GM12878 (cell line): ENCODE data around the gene DDAH1. TPM values are rescaled to one million over a fixed set of nuclear protein-coding genes. Genes with fewer than 3 reads are reported as not detected.

Source experiments
- ATAC-seq: fragments of 200-7000 bp; cut with Tn5 transposase; 3 replicates; pipeline ENCODE4 v1.9.1; 2020; ENCODE audit warnings: mild to moderate bottlenecking, moderate library complexity
- BruUV-seq: library from RNA; stranded (reverse); fragments of 400-500 nt; replicated peaks from 2 replicates; lab custom pipeline; 2021; lab: Mats Ljungman, UMichigan
- CTCF ChIA-PET: fragments of 300-600 bp; sonication (Branson Sonifier 250); formaldehyde crosslinking; extraction: SDS; loops from one replicate; lab custom pipeline; 2021; ENCODE audit warnings: inconsistent platforms; lab: Yijun Ruan, JAX
- POLR2A ChIA-PET: fragments of 350-600 bp; formaldehyde crosslinking; extraction: SDS; loops from one replicate; lab custom pipeline; 2021; ENCODE audit warnings: inconsistent platforms; lab: Charles Lee
- RAD21 ChIA-PET: fragments of 300-600 bp; sonication (Branson Sonifier 250); formaldehyde crosslinking; loops from one replicate; lab custom pipeline; 2023; ENCODE audit warnings: antibody characterized with exemption; ENCODE audit not compliant: unreplicated experiment; lab: Charles Lee
- SMC1A ChIA-PET: fragments of 300-600 bp; sonication (Branson Sonifier 250); formaldehyde crosslinking; loops from one replicate; lab custom pipeline; 2023; ENCODE audit not compliant: unreplicated experiment, uncharacterized antibody; lab: Charles Lee
- DNase-seq: peaks from one replicate; pipeline ENCODE4 v3.0.0-alpha.2; 2011; ENCODE audit warnings: low read depth, low spot score
- FAIRE-seq: peaks from 3 replicates; lab custom pipeline; 2011; peaks lifted over from hg19 to GRCh38; lab: Jason Lieb, UNC
- H2AFZ ChIP-seq: 2 replicates; pipeline ENCODE4 v1.6.0; 2011; ENCODE audit warnings: low read depth, low read length, control low read depth; ENCODE audit not compliant: control insufficient read depth
- H3K27ac ChIP-seq: 2 replicates; pipeline ENCODE4 v1.5.1; 2011; ENCODE audit warnings: control low read depth; ENCODE audit not compliant: control insufficient read depth, insufficient read depth
- H3K27me3 ChIP-seq, 2 experiments: replicated peaks in 1 of 2; 2 replicates each; pipeline versions ENCODE4 v1.6.0 to v1.6.1; 2011; ENCODE audit warnings: low read length in 1 of 2; ENCODE audit not compliant: control insufficient read depth in 2 of 2, insufficient read depth in 2 of 2
- H3K36me3 ChIP-seq, 2 experiments: 2 replicates each; pipeline ENCODE4 v1.5.1; 2011; ENCODE audit warnings: low read length in 1 of 2; ENCODE audit not compliant: control insufficient read depth in 2 of 2, insufficient read depth in 2 of 2
- H3K4me1 ChIP-seq: 2 replicates; pipeline ENCODE4 v1.6.1; 2011; ENCODE audit warnings: mild to moderate bottlenecking, low read length, moderate library complexity, mixed read lengths; ENCODE audit not compliant: control insufficient read depth, insufficient read depth
- H3K4me2 ChIP-seq: 2 replicates; pipeline ENCODE4 v1.6.0; 2011; ENCODE audit warnings: control low read depth; ENCODE audit not compliant: control insufficient read depth, insufficient read depth
- H3K4me3 ChIP-seq: fragments of 200-600 bp; sonication (generic); 2 replicates; pipeline ENCODE4 v1.5.1; 2016
- H3K79me2 ChIP-seq: 2 replicates; pipeline ENCODE4 v1.6.0; 2011; ENCODE audit warnings: low read length; ENCODE audit not compliant: control insufficient read depth, insufficient read depth
- H3K9ac ChIP-seq: 2 replicates; pipeline ENCODE4 v1.8.0; 2011; ENCODE audit warnings: low read length, control low read depth, mixed read lengths; ENCODE audit not compliant: control insufficient read depth, insufficient read depth
- H3K9me3 ChIP-seq: replicated peaks from 3 replicates; pipeline ENCODE4 v1.5.1; 2011; ENCODE audit warnings: mild to moderate bottlenecking, low read length; ENCODE audit not compliant: control insufficient read depth, insufficient read depth
- H4K20me1 ChIP-seq: 2 replicates; pipeline ENCODE4 v1.6.0; 2011; ENCODE audit not compliant: control insufficient read depth, insufficient read depth
- BCL11A ChIP-seq: IDR thresholded peaks from 2 replicates; pipeline ENCODE4 v1.6.1; 2011; ENCODE audit warnings: low read depth, low read length
- BCL3 ChIP-seq: IDR thresholded peaks from 2 replicates; pipeline ENCODE4 v1.6.1; 2011; ENCODE audit warnings: borderline replicate concordance, low read depth, mild to moderate bottlenecking, moderate library complexity, low read length; ENCODE audit not compliant: insufficient read depth, poor library complexity, severe bottlenecking
- BCLAF1 ChIP-seq: fragments of 450-650 bp; IDR thresholded peaks from 2 replicates; pipeline ENCODE4 v1.6.1; 2017; ENCODE audit warnings: antibody characterized with exemption, mild to moderate bottlenecking, moderate library complexity
- CEBPB ChIP-seq, 2 experiments: fragments of 150-350 bp in 1 of 2; IDR thresholded peaks; 2 replicates each; pipeline ENCODE4 v1.6.1; 2012 to 2014; ENCODE audit warnings: low read depth in 2 of 2, low read length in 2 of 2, borderline replicate concordance in 1 of 2, inconsistent platforms in 1 of 2
- CEBPZ ChIP-seq: fragments of 150-350 bp; IDR thresholded peaks from 2 replicates; pipeline ENCODE4 v1.6.1; 2016; ENCODE audit warnings: low read depth, low read length
- ETV6 ChIP-seq, 2 experiments: fragments of 450-650 bp in 1 of 2; IDR thresholded peaks in 1 of 2; conservative IDR thresholded peaks in 1 of 2; 2 replicates each; pipeline ENCODE4 v1.6.1; 2014; ENCODE audit warnings: antibody characterized with exemption in 1 of 2, borderline replicate concordance in 1 of 2, low read depth in 1 of 2, mild to moderate bottlenecking in 1 of 2, moderate library complexity in 1 of 2
- IKZF2 ChIP-seq, 2 experiments: fragments of 450-650 bp; IDR thresholded peaks; 2 replicates each; pipeline ENCODE4 v1.6.1; 2017; ENCODE audit warnings: mild to moderate bottlenecking in 2 of 2, moderate library complexity in 2 of 2
- LARP7 ChIP-seq: fragments of 450-650 bp; IDR thresholded peaks from 2 replicates; pipeline ENCODE4 v1.6.1; 2017; ENCODE audit warnings: mild to moderate bottlenecking
- NBN ChIP-seq: fragments of 450-650 bp; IDR thresholded peaks from 2 replicates; pipeline ENCODE4 v1.6.1; 2016
- NFXL1 ChIP-seq: fragments of 450-650 bp; IDR thresholded peaks from 2 replicates; pipeline ENCODE4 v1.6.1; 2017; ENCODE audit warnings: antibody characterized with exemption, mild to moderate bottlenecking, borderline replicate concordance
- RB1 ChIP-seq: fragments of 450-650 bp; formaldehyde crosslinking; IDR thresholded peaks from 2 replicates; pipeline ENCODE4 v1.6.1; 2017; ENCODE audit warnings: mild to moderate bottlenecking, borderline replicate concordance
- SUZ12 ChIP-seq: fragments of 200-600 bp; sonication (generic); IDR thresholded peaks from one replicate; pipeline ENCODE4 v1.6.1; 2018; ENCODE audit warnings: antibody characterized with exemption, mild to moderate bottlenecking; ENCODE audit not compliant: unreplicated experiment
- TCF12 ChIP-seq: IDR thresholded peaks from 2 replicates; pipeline ENCODE4 v1.6.1; 2011; ENCODE audit warnings: low read depth, mild to moderate bottlenecking, low read length
- WRNIP1 ChIP-seq: IDR thresholded peaks from 2 replicates; pipeline ENCODE4 v1.6.1; 2011; ENCODE audit warnings: low read depth, low read length, improper control_type of control experiment, borderline replicate concordance
- ZNF274 ChIP-seq: IDR thresholded peaks from one replicate; pipeline ENCODE4 v1.8.0; 2011; ENCODE audit not compliant: insufficient read length, insufficient read depth
- WGBS: methylation state at CpG from one replicate; pipeline ENCODE4 v1.1.6; 2016; ENCODE audit warnings: low lambda C conversion rate; ENCODE audit not compliant: insufficient replicate concordance, insufficient coverage; ENCODE audit errors: missing lambda C conversion rate; 5-methylcytosine and 5-hydroxymethylcytosine counted together
- in situ Hi-C: fragments of 300-500 bp; cut with MboI; formaldehyde crosslinking; loops from 9 replicates; pipeline ENCODE4 v1.14.3; 2018; ENCODE audit warnings: mixed read lengths
- intact Hi-C: fragments of 100-400 bp; cut with micrococcal nuclease; formaldehyde crosslinking; loops from one replicate; pipeline ENCODE4 v1.14.2; 2022; ENCODE audit not compliant: unreplicated experiment
- polyA plus RNA-seq, 11 experiments: library from polyadenylated mRNA; depleted of rRNA in 4 of 11; unstranded in 6 of 11; stranded (reverse) in 5 of 11; fragments of >200 nt; fragmentation: Nextera tagmentation in 4 of 11; fragmentation: Illumina TruSeq in 1 of 11; extraction: Ambion mirVana in 4 of 11; extraction: Trizol in 1 of 11; gene quantifications; 1 replicate in 1 of 11; 2 replicates in 10 of 11; pipeline versions ENCODE4 v1.2.1 to v1.2.3, GENCODE V29; 2011 to 2016; ENCODE audit warnings: inconsistent platforms in 2 of 11, missing spikeins in 2 of 11, low read depth in 1 of 11
- total RNA-seq, 4 experiments: library from RNA; depleted of rRNA in 3 of 4; stranded (reverse); fragments of >200 nt in 3 of 4; fragmentation: Illumina TruSeq in 1 of 4; extraction: Trizol in 1 of 4; gene quantifications; 2 replicates each; pipeline versions ENCODE4 v1.2.1 to v1.2.3, GENCODE V29; 2013 to 2021

Gene DDAH1
- total and polyA plus RNA-seq, 10 of the 15 experiments (the other 5 are each of a cell fraction or from before 2014, with no cell fraction given): 0.07 to 0.88 (median 0.27) TPM; not detected in 6

- TF ChIP-seq ETV6 (conservative IDR thresholded peaks at IDR 0.05 in 1 of 2, IDR thresholded peaks at IDR 0.05 in 1 of 2; ENCODE audit: borderline replicate concordance in 1 of 2, low read depth in 1 of 2): no peak
Observed at GRCh38 chr1:85452948-85453347, 12.0 kb downstream of the DDAH1 start (continued).

GRCh38 chr1:85451236-85451830 is 13.6 kb downstream of the DDAH1 start:
- Histone ChIP-seq H3K9me3 (no peaks in the 10 kb centered on the region), H3K4me3 (no peak overlapping the region), H3K27me3 (no peaks in the 10 kb centered on the region; a peak in 1 of 4 replicates), H4K20me1 (no peaks in the 10 kb centered on the region), H3K79me2 (no peaks in the 10 kb centered on the region), H3K4me2 (no peak overlapping the region), H3K27ac (no peak overlapping the region), H2AFZ (no peak overlapping the region), H3K36me3 (no peaks in the 10 kb centered on the region), H3K4me1 (no peaks in the 10 kb centered on the region), H3K9ac (no peak overlapping the region)
- ChIA-PET RAD21 (no interaction called here), POLR2A (no interaction called here), SMC1A (interaction anchor here (0.9 to 1.5 kb wide), 2 partner anchors 11 to 13 kb away, joined by 3 read pairs; no protein-coding TSS in a partner anchor), CTCF (no interaction called here)
- FAIRE-seq (no peak), DNase-seq (no peak), ATAC-seq (no peak)
- in situ Hi-C loops: no loop called here
- WGBS: 35% methylated on average over 2 of the region's 2 CpGs
- no TSS peak for BruUV-seq
- intact Hi-C loops: no loop called here
- no peak for TF ChIP-seq SUZ12
- TF ChIP-seq IKZF2 (IDR thresholded peaks at IDR 0.05): no peak
- no peak for TF ChIP-seq CEBPZ
- no peak for TF ChIP-seq LARP7
- no peak for TF ChIP-seq CEBPB (IDR thresholded peaks at IDR 0.05; ENCODE audit: borderline replicate concordance in 1 of 2, low read depth in 2 of 2, low read length in 2 of 2)
- TF ChIP-seq BCL3: no peak
- no peak for TF ChIP-seq NFXL1
- TF ChIP-seq NBN: no peak
- TF ChIP-seq BCL11A: no peak
- TF ChIP-seq RB1: no peak
- no peak for TF ChIP-seq ZNF274
- TF ChIP-seq BCLAF1: no peak
- no peak for TF ChIP-seq WRNIP1
- no peak for TF ChIP-seq TCF12
